NCI-H1105 treated with DMSO at 0.1 percent for 48 hours (cell line): ENCODE results near the gene FAM114A1.
"Not testable (repeated sequence)": the region's sequence is repeated elsewhere in the genome, so short reads cannot be mapped to it uniquely, and the experiment has no call there.

Experiments used
- DNase-seq: peaks from one replicate; lab custom pipeline; 2025; lab: John Stamatoyannopoulos, UW

The FAM114A1 gene

DNA sequence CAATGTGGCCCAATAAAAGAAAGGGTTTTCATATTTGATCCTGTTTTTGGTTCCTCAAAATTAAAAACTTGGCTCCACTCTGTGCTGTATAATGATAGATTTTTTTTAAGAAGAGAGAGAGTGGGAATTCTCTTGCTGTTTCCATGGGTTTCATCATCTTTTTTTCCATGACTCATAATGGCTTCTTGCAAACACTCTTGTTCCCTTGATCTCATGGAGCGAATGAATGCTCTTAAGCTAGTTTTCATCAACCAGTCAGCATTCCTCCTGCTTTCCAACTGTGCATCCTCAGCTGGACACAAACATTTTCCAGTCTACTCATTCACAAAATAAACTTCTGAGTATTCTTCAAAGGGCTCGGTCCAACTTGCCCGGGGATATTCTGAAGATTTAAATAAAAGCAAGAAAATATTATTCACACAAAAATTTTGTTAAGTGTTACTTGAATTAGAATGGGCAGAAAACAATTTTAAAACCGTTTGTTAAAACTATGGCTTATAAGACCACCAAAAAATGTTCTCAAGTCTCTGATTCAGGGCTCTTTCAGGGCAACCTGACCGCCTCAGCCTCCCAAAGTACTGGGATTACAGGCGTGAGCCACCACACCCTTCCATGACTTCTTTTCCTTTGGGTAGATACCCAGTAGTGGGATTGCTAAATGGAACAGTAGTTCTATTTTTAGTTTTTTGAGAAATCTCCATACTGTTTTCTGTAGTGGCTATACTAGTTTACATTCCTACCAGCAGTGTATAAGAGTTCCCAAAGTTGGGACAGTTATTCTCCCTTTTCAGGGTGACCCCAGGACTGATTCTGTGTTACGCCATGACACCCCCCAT, 99.9 kb downstream of the FAM114A1 start:
- DNase-seq, result no peak

DNA sequence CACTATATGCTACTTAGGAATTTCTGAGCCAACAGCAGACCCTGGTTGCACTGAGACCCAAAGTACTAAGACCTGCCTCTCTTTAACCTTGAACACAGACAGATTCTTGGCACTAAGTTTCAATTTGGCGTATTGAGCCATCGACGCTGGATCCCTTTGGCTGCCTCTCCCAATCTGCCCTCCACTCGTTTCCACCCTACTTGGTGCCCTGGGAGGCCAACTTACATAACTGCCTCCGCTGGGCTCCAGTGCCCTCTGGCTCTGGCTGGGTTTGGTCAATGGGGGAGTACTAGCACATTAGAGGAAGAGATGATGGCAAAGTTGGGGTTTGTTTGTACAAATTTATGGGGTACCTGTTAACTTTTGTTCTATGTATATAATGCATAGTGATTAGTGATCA, 101.1 kb downstream of the FAM114A1 start:
- DNase-seq, result no peak

DNA sequence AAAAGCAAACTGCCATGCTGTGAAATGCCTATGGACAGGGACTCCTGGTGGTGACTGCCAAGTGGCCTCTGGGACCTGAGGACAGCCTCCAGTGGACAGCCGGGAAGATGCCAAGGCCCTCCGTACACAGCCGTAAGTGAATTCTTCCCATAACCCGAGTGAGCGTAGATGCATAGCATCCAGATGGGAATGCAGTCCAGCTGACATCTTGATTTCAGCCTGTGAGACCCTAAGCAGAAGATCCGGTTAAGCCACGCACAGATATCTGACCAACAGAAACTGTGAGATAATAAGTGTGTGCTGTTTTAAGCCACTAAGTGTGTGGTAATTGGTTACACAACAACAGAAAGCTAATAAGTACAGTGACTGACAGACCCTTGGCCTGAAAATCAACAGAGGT, 108.7 kb downstream of the FAM114A1 start:
- DNase-seq, result no peak

DNA sequence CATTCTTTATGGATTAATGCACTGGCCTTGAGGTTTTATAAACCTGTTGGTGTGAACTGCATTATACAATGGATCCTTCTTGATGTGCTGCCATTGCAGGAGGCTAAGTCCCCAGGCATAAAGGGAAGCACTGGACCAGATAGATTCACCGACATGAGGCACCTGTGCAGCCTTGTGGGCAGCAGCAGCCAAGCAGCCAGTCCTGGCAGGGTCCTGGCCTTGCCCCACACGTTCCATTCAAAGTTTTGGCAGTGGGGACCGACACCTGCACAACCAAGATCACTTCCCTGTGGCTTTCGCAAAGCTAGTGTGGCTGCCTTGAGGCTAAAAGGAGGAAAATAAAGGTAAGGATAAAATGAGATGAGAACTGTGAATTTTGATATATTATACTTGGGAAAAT, 111.5 kb downstream of the FAM114A1 start:
- no peak for DNase-seq

DNA sequence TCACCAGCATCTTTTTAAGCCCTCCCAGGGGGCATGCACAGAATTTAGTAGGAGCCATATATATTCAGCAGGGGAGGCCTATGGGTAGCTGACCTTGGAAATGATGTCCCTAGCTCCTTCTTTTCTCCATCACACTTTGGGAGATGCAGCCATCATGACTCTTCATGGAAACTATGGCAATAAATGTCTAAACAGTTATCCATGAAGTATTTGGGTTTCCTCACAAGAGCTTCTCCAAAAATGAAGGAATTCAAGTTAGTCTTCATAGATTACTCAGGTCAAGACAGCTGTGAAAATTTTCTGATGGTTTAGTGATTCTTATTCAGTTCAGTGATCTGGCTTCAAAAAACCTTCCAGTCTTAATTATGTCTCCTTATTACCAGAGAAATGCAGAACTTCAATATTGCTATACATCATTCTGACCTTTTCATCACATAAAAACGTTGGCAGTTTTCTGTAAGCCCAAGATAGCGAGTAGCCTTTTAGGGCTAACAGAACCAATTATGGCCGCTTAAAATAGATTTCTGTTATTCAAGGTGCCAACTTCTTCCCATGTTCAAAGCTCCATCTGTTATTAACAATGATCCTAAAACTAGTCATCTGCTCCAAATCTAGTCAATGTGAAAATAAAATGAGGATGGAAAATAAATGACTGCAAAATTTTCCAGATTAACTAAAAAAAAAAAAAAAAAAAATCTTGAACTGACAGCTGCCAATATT, 112.1 kb downstream of the FAM114A1 start:
- no peak for DNase-seq

DNA sequence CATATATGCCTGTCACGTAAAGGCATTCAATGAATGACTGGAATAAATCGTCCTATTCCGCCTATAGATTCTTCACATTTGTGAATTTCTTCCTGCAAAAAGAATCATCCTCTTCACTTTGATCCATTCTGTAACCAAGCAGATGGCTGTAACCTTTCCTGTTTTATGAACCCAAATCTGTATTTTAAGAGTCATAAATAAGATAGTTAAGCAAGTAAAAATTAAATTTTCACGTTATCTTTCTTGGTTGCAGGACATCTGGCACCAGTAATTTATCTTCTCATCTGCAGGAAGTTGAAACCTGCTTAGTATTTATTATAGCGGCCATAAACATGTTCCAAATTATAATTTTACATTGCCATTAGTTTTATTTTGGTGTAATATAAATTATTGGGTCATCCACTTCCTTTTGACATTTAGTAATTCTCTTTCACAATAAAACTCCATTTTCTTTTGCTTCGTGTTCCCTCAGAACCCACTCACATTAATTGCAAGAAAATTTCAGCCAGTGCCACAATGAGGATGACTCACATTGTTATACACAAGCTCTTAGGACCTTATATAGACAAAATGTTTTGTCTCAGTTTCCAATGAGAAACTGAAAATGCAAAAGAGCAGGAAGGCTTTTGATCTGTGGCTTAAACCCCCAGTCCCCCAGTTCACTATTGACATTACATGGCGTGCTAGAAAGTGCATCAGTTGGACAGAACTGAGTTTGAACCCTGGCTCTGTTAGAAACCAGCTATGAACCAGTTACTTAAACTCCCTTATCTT, 113.5 kb downstream of the FAM114A1 start:
- DNase-seq, result no peak

DNA sequence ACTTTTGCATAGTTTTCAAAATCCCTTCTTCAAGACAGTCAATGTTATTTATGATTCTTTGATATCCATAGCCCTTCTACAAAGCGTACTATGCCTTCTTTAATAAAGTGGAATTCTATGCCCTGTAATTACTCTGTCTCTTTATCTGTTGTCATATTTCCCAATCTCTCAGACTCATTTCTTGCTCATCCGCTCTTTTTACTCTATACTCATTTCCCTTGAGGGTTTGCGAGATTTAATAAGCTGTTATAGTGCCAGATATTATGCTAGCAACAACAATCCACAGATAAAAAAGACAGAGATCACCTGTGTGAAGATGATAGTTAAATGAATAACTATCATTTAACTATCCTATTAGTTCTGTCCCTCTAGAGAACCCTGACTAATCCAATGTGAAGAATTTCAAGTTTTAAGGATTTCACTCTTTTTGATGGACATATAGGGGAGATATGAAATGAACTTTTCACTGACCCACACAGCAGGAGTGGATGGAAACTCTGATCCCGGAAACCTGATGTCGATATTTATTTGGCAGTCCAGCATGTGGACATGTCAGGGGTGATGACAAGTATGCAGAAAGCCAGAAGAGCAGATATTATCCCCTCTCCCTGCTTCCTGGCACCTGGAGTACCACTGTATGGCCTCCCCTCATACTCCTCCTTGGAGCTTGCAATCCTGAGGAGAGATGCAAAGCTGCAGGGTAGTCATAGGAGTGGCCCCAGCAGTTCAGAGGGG, 114.9 kb downstream of the FAM114A1 start:
- no peak for DNase-seq

DNA sequence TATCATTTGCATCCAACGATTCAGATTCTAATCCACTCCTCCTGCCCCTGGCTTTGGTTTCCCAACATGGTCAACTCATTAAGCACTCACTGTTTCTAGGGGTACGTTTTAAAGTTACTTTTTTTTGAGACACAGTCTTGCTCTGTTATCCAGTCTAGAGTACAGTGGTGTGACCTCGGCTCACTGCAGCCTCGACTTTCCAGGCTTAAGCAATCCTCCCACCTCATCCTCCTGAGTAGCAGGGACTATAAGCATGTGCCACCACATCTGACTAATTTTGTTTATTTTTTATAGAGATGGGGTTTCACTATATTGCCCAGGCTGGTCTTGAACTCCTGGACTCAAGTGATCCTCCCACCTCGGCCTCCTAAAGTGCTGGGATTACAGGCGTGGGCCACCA, 115.7 kb downstream of the FAM114A1 start:
- DNase-seq, result no peak

DNA sequence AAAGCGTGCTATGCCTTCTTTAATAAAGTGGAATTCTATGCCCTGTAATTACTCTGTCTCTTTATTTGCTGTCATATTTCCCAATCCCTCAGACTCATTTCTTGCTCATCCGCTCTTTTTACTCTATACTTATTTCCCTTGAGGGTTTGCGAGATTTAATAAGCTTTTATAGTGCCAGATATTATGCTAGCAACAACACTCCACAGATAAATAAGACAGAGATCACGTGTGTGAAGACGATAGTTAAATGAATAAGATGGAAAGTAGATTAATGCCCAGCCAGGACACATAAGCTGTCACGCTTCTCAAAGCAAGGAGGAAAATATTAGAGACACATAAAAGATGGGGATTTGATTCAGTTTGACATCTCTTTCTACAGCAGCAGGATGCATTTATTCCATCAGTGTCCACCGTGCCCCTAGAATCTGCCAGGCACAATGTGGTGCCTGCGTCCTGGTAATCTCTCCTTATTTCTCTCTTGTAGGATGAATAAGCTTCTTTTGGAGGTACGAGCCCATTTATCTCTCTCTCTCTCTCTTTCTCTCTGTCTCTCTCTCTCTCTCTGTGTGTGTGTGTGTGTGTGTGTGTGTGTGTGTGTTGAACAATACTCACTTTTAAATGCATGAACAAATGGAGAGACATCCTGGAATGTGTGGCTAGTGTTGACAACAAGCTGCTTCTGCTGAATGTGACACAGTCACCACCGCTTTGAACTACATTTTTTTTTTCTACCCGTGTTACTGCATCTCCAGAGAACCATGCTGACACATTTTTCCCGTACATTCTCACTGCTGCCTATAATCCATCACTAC, 116.4 kb downstream of the FAM114A1 start:
- no peak for DNase-seq

DNA sequence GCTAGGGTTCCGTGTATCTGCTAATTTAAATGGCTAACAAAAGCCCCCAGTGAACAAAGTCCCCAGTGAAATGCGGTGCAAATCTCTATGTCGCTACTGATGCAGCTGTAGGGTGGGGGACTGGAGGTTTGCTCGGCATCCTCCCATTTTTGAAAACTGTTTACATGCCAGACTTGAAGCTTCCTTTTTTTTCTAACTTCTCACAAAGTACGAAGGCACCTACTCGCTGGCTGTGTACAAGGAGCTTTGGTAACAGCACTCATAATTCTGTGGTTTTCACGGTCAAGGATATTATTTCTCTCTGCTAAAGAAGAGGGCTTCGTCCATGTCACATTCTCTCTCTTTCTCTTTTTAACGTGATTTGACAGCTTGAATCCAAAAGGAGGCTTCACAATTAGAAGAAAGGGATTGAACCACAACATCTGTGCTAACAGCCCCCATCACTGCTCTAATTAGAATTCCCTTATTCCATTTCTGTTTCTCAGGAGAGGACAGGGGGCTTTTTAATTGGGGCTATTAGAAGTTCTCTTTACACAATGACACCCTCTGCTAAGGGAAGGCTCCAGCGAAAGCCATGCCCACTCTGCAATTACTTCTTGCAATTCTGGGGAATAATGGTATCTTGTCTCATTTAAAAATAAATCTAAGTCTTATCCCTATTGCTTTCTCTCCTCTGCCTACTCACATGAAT, 117.9 kb downstream of the FAM114A1 start:
- DNase-seq, result no peak

DNA sequence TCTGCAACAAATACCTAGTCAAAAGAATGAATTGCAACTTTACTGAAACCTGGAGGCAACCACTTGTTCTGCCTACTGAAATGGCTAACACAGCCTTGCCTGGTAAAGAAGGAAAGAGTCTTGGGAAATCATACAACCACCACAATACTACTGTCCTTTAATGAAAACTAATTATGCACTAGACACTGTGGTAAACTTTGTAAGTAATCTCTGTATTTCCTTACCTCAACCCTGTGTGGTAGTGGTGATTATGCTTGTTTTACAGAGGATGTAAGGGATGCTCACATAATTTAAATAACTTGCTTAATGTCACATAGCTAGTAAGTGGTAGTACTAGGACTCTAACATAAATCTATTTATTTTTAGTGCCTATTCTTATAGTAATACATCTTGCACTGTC, 119.9 kb downstream of the FAM114A1 start:
- no peak for DNase-seq

DNA sequence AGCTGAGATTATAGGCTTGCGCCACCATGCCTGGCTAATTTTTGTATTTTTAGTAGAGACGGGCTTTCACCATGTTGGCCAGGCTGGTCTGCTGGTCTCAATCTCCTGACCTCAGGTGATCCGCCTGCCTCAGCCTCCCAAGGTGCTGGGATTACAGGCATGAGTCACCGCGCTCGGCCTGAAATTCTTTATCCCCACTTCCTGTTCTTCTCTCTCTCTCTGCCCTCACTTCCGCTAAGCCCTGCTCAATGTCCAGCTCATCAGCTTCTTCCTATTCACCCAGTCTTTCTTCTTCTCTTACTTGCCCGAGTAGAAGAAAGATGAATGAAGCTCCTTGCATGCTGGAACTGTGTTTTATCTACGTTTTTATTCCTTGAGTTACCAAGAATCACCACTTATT, 120.7 kb downstream of the FAM114A1 start:
- not testable (repeated sequence) for DNase-seq

DNA sequence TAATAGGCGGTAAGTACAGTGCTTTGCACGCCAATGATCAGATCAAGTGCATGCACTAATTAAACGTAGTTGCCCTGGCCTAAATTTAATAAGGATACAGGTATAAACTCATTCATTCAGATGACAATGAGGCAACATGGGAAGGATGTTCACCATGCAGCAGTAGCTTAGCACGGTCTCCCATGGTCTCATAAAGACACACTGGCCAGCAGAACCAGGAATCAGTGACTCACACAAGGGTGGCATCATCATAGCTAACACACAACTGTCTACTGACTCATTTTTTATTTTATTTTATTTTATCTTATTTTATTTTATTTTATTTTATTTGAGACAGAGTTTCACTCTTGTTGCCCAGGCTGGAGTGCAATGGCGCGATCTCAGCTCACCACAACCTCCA, 121.9 kb downstream of the FAM114A1 start:
- DNase-seq, result no peak

DNA sequence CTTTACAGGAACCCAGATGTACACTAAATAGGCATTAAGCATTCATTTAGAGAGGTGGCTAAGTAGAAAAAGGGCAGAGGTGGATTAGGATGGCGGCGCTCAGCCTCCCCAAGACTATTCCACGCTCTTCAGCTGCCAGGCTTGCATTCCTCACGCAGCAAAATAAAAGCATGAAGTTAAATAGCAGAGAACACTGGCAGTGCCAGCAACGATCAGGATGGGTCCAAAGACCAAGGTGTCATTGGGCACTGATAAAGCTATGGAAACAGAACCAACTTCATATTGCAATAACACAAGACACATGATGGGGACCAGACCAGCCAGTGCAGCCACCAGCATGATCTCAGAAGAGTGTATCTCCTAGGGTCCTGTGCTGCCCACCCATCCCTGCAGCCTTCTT, 122.6 kb downstream of the FAM114A1 start:
- no peak for DNase-seq

DNA sequence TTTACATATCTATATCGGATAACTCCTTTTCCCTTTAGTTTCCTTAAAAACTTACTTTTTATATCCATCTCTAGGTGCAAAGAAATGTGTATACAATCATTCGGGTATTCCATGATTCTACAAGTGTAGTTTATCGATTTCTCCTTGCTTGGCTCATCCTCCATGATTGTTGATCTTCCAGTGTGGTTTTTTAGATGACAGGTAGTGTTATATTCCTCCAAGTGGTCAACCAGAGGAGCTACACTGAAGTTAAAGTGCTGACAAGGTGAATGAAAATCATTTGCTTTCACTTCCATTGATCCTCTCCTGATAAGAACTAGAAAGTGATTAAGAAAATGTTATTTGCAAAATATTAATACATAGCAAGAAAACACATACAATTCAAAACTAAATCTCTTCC, 126.1 kb downstream of the FAM114A1 start:
- no peak for DNase-seq

DNA sequence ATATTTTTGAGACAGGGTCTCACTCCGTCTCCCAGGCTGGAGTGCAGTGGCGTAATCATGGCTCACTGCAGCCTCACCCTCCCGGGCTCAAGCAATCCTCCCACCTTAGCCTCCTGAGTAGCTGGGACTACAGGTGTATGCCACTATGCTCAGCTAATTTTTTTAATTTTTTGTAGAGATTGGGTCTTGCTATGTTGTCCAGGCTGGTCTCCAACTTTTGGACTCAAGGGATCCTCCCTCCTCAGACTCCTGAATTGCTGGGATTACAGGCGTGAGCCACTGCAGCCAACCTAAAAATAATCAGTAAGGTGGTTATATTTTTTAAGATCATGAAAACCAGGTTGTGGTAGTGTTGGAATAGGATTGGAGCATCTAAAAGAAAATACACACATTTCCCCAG, 126.5 kb downstream of the FAM114A1 start:
- no peak for DNase-seq
